ENCODE measurements around the gene OR6C75.

GRCh38 chr12:55372521-55372920 is 9.7 kb downstream of the OR6C75 start:
- no peak for TF ChIP-seq CTCF (conservative IDR thresholded peaks at IDR 0.05; ENCODE audit: low read depth, low read length)
- TF ChIP-seq EZH2 (IDR thresholded peaks at IDR 0.05; ENCODE audit: low read length, unreplicated experiment), result no peak
- TF ChIP-seq EZH2phosphoT487 (IDR thresholded peaks at IDR 0.05; ENCODE audit: borderline replicate concordance, low read length), result no peak
